K562 treated with DMSO at 1 percent for 48 hours (cell line): Measurements from ENCODE around the gene RPS25. TPM values are rescaled to one million over a fixed set of nuclear protein-coding genes. Genes with fewer than 3 reads are reported as not detected.

Experiments used
- total RNA-seq: library from RNA; unstranded; fragments of 300-600 nt; gene quantifications from 2 replicates; pipeline ENCODE4 v1.2.3, GENCODE V29; 2022; ENCODE audit warnings: low replicate concordance; ENCODE audit errors: extremely low read depth

Gene RPS25
- 1,144 TPM in 1 of 2 replicates, not detected in the other for total RNA-seq

GRCh38 chr11:119018074-119018938 lies at the start of gene RPS25, which contains the start of gene TRAPPC4:
Gene RPS25, minus strand, starts transcription at chr11:119018343. Its CDS starts 59 bp downstream, at chr11:119018284.
Gene TRAPPC4, plus strand, starts transcription at chr11:119018766. Its CDS starts 30 bp downstream, at chr11:119018796.

GRCh38 chr11:119067371-119068222 lies 49.5 kb upstream of the RPS25 start, which contains the start of gene VPS11:
Gene VPS11, plus strand, starts transcription at chr11:119067818. Its CDS starts 6 bp downstream, at chr11:119067824.

GRCh38 chr11:119057000-119057769 lies 39.0 kb upstream of the RPS25 start, which contains the start of gene HYOU1:
Gene HYOU1, minus strand, starts transcription at chr11:119057205. Its CDS starts 1,045 bp downstream, at chr11:119056160.

GRCh38 chr11:119030329-119031047 lies 12.3 kb upstream of the RPS25 start, which contains the start of gene SLC37A4:
Gene SLC37A4, minus strand, starts transcription at chr11:119030877.

GRCh38 chr11:118997627-118998387 lies 20.3 kb downstream of the RPS25 start, which contains the start of gene CENATAC:
Gene CENATAC, plus strand, starts transcription at chr11:118998138. Its CDS starts 60 bp downstream, at chr11:118998198.

DNA sequence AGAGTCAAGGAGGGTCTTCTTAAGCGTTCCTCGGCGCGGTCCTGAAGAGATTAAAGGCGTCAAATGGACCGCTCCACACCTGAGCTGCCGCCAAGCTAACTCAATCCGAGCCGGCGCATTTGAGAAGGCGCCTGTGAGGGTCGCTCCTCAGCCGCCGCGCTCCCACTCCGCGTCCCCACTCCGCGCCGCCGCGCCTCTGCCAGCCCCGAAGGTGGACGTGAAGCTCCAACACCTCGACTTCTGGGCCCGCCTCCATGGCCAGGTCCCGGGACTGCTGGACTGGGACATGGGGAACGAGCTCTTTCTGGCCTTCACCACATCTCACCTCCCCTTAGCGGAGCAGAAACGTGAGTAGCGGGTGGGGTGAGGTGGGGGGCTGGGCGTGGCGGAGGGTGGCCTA lies 46.5 kb downstream of the RPS25 start, which contains the start of gene FOXR1:
Gene FOXR1 (plus strand): TSS at position 116 of the 400 bp plus-strand sequence. CDS start 171 bp downstream, at position 287.

Other genes with a start within 250 kb of the RPS25 start
- gene DDX6, start 227.2 kb downstream of the RPS25 start, total RNA-seq = not detected in 2 replicates
- gene CXCR5, start 134.5 kb downstream of the RPS25 start, total RNA-seq = not detected in 2 replicates
- not detected in 2 replicates for gene BCL9L, start 92.4 kb downstream of the RPS25 start, total RNA-seq
- gene UPK2, start 62.0 kb downstream of the RPS25 start, total RNA-seq = not detected in 2 replicates
- gene FOXR1, start 46.6 kb downstream of the RPS25 start, total RNA-seq = not detected in 2 replicates
- not detected in 2 replicates for gene CENATAC, start 20.2 kb downstream of the RPS25 start, total RNA-seq
- not detected in 2 replicates for gene TRAPPC4, start 423 bp upstream of the RPS25 start, total RNA-seq
- gene SLC37A4, start 12.5 kb upstream of the RPS25 start, total RNA-seq = not detected in 2 replicates
- gene HYOU1, start 38.9 kb upstream of the RPS25 start, total RNA-seq = not detected in 2 replicates
- not detected in 2 replicates for gene VPS11, start 49.5 kb upstream of the RPS25 start, total RNA-seq
- gene HMBS, start 66.5 kb upstream of the RPS25 start, total RNA-seq = not detected in 2 replicates
- gene DPAGT1, start 83.5 kb upstream of the RPS25 start, total RNA-seq = not detected in 2 replicates
- not detected in 2 replicates for gene C2CD2L, start 89.0 kb upstream of the RPS25 start, total RNA-seq
- gene HINFP, start 103.2 kb upstream of the RPS25 start, total RNA-seq = not detected in 2 replicates
- not detected in 2 replicates for gene ABCG4, start 130.7 kb upstream of the RPS25 start, total RNA-seq
- not detected in 2 replicates for gene NLRX1, start 150.4 kb upstream of the RPS25 start, total RNA-seq
- not detected in 2 replicates for gene NHERF4, start 167.1 kb upstream of the RPS25 start, total RNA-seq
- gene CBL, start 188.0 kb upstream of the RPS25 start, total RNA-seq = not detected in 2 replicates